ENCODE measurements around the gene LRRC71. TPM values are rescaled to one million over a fixed set of nuclear protein-coding genes. Genes with fewer than 3 reads are reported as not detected.

LRRC71 gene
- total and polyA plus RNA-seq, 2 experiments from 2014 or later: 0.24 TPM; not detected in 1

GRCh38 chr1:156963621-156964020 is 43.2 kb downstream of the LRRC71 start:
- no peak for TF ChIP-seq ETS1 (IDR thresholded peaks at IDR 0.05)
- TF ChIP-seq CTCF (conservative IDR thresholded peaks at IDR 0.05; ENCODE audit: low read depth in 2 of 2): no peak
- no peak for TF ChIP-seq REST (IDR thresholded peaks at IDR 0.05; ENCODE audit: unreplicated experiment)
- TF ChIP-seq JUNB (IDR thresholded peaks at IDR 0.05; ENCODE audit: unreplicated experiment): no peak
- no peak for TF ChIP-seq EZH2phosphoT487 (IDR thresholded peaks at IDR 0.05; ENCODE audit: unreplicated experiment)
- no peak for TF ChIP-seq EZH2 (IDR thresholded peaks at IDR 0.05; ENCODE audit: low read depth, unreplicated experiment)
- TF ChIP-seq CREB1 (CRISPR knock-in tag; IDR thresholded peaks at IDR 0.05; ENCODE audit: low read depth): no peak
- TF ChIP-seq STAT1 (IDR thresholded peaks at IDR 0.05; ENCODE audit: unreplicated experiment): no peak
- TF ChIP-seq POLR2AphosphoS5 (IDR thresholded peaks at IDR 0.05; ENCODE audit: low read depth): no peak
- no peak for TF ChIP-seq ZNF462 (CRISPR knock-in tag; IDR thresholded peaks at IDR 0.05)
- Histone ChIP-seq H2AFZ (no peak overlapping the region), H3K36me3 (ENCODE audit: insufficient read depth) (peaks cover 11% of the 10 kb centered on the region), H3K9me2 (ENCODE audit: insufficient read depth) (no peaks in the 10 kb centered on the region), H3K27ac (ENCODE audit: low read depth) (no peak overlapping the region), H3K79me2 (replicated peaks; ENCODE audit: insufficient read depth) (no peaks in the 10 kb centered on the region), H4K20me1 (replicated peaks; ENCODE audit: insufficient read depth) (no peaks in the 10 kb centered on the region), H3K4me3 (no peak overlapping the region), H3F3A (replicated peaks; ENCODE audit: low read depth) (no peaks in the 10 kb centered on the region), H3K4me2 (no peak overlapping the region), H3K27me3 (ENCODE audit: insufficient read depth) (no peaks in the 10 kb centered on the region), H3K4me1 (ENCODE audit: insufficient read depth) (no peaks in the 10 kb centered on the region)
- H3K27ac Mint-ChIP-seq: no peak overlapping the region
- no peak for DNase-seq (ENCODE audit: low spot score)
- H3K36me3 Mint-ChIP-seq (ENCODE audit: low read depth): peaks cover 50% of the 10 kb centered on the region
- no peaks in the 10 kb centered on the region for H3K9me3 Mint-ChIP-seq
- no peak for ATAC-seq
- no peaks in the 10 kb centered on the region for H3K4me1 Mint-ChIP-seq
- peaks cover 7% of the 10 kb centered on the region for H3K27me3 Mint-ChIP-seq (ENCODE audit: insufficient read depth, low read depth, poor library complexity)
- no peak overlapping the region for H3K4me3 Mint-ChIP-seq

Measured in GM23338 (cell line).